GM19099 (cell line): Measurements from ENCODE around the gene ANKLE1.

ENCODE experiments used
- POLR2A ChIP-seq: IDR thresholded peaks from 3 replicates; pipeline ENCODE4 v1.6.1; 2011; ENCODE audit warnings: low read depth; ENCODE audit not compliant: insufficient read length; ENCODE audit errors: extremely low read depth

ANKLE1 gene

DNA sequence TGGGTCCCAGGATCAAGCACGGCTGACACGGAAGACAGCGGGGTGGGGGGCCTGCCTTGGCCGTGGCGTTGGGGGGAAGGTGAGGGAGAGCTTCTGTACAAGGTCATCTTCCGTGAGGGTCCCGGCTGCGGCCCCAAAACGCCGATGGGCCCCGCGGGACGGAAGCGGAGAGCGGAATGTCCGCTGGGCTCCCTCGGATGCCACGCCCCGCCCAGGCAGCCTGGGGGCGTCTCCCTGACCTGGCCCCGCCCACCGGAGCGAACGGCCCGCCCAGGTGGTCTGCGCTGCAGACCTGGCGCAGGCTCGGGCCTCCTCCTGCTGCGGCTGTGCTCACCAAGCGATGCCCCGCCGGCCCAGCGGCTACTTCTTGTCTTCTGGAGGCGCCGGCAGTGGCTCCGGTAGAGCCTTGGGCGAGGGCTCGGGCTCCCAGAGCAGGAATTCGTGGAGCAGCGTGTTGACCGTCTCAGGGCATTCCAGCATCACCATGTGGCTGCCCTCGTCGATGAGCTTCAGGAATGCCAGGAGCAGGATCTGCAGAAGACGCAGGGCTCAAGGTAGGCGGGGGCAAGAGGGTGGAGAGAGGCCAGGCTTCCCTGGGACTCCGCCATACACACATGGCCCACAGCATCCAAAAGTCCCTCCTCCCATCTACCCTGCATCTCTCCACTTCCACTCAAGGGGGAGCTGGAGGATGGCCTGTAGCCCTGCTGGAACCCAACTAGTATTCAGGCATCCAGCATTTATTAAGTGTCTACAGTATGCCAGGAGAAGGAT, 10.8 kb downstream of the ANKLE1 start:
- TF ChIP-seq POLR2A = peak; percentile 55

GRCh38 chr19:17293605-17294004, 11.9 kb downstream of the ANKLE1 start:
- no peak for TF ChIP-seq POLR2A

DNA sequence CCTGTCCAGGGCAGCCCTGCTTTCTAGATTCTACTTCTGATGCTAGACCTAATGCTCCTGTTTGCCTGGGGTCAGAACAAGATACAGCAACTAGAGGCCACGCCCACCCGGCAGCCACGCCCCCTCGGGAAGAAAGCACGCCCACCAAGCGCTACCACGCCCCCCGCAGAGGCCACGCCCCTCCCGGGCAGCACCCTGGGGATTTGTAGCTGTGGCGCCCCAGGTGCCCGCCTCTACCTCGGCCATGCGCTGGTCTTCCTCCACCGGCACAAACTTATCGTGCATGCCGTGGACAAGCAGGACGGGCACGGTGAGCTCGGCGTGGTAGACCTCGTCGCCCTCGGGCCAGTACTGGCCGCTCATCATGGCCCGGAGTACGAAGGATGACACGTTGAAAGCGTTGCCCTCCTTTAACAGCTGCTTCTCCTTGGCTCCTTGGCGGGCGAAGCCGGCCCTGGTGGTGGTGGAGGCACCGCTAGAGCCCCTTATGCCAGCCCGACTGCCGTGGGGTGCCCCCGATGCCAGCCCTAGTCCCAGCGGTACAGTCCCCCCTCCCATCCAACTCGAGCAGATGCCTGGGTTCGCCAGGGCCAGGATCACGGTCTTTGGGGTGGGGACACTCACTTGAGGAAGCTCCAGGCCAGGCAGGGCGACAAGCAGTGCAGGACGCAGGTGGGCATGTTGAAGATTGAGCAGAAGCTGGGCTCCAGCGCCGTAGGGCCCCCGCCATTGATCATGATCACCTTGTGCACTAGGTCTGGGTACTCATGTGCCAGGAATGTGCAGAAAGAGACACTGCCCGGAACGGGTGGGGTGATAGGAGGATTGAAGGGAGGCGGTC, 12.6 kb downstream of the ANKLE1 start:
- TF ChIP-seq POLR2A = no peak

GRCh38 chr19:17296273-17296672, 14.6 kb downstream of the ANKLE1 start:
- no peak for TF ChIP-seq POLR2A

- no peak for TF ChIP-seq POLR2A
Measured at GRCh38 chr19:17296976-17297375, 15.3 kb downstream of the ANKLE1 start.

GRCh38 chr19:17300992-17301619, 19.4 kb downstream of the ANKLE1 start:
- no peak for TF ChIP-seq POLR2A

- TF ChIP-seq POLR2A = no peak
Measured at GRCh38 chr19:17302391-17303166, 20.9 kb downstream of the ANKLE1 start.

DNA sequence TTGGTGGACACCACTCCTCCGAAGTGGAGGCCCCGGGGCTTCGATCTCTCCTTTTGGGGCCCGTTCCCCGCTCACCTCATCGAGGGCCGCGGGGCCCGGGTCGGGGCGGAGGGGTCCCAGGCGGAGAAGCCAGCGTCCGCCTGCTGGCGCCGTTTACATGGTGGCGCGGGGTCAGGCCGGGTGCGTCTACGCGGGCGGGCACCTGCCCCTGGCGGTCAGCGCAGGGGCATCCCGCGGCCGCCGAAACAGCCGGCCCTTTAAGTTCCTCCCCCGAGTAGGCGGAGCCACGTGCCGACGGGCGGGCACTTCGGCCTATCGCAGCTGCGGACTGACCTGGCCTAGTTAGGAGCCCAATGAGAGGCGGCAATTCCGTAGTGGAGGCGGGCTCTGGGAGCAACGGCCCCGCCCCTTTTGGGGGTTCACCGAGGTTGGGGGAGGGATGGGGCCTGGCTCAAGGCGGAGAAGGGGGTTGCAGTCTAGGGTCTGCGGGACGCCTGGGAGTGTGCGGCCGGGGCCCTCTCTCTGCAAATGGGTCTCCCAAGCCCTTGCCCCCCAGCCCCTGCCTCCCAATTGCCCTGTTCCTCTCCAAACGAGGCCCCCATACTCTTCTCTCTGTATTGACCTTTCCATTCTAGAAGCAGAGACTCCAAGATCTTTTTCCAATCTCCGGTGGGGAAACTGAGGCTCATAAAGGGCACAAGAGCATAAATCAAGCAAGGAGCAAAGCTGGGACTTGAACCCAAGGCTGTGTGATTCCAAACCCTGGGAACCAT, 21.7 kb downstream of the ANKLE1 start, which contains the start of gene ABHD8:
TSS of gene ABHD8 (minus strand) at position 259 of the 773 bp plus-strand sequence. CDS start 1,809 bp downstream, outside the sequence.
- TF ChIP-seq POLR2A = peak; percentile 59

- TF ChIP-seq POLR2A = no peak
Measured at GRCh38 chr19:17303940-17304267, 22.2 kb downstream of the ANKLE1 start.

GRCh38 chr19:17304386-17305215, 22.9 kb downstream of the ANKLE1 start:
- no peak for TF ChIP-seq POLR2A

- TF ChIP-seq POLR2A = no peak
Measured at GRCh38 chr19:17305216-17305516, 23.5 kb downstream of the ANKLE1 start.

- TF ChIP-seq POLR2A = peak; percentile 72
Measured at GRCh38 chr19:17305517-17306284, 24.0 kb downstream of the ANKLE1 start, which contains the start of gene MRPL34. TSS of gene MRPL34 (plus strand) at chr19:17305872. CDS start at chr19:17305893, 21 bp downstream.
